ENCODE data around the gene HSPA13.
"Not testable (repeated sequence)": the region's sequence is repeated elsewhere in the genome, so short reads cannot be mapped to it uniquely, and the experiment has no call there.

HSPA13 gene, protein sequence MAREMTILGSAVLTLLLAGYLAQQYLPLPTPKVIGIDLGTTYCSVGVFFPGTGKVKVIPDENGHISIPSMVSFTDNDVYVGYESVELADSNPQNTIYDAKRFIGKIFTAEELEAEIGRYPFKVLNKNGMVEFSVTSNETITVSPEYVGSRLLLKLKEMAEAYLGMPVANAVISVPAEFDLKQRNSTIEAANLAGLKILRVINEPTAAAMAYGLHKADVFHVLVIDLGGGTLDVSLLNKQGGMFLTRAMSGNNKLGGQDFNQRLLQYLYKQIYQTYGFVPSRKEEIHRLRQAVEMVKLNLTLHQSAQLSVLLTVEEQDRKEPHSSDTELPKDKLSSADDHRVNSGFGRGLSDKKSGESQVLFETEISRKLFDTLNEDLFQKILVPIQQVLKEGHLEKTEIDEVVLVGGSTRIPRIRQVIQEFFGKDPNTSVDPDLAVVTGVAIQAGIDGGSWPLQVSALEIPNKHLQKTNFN

DNA sequence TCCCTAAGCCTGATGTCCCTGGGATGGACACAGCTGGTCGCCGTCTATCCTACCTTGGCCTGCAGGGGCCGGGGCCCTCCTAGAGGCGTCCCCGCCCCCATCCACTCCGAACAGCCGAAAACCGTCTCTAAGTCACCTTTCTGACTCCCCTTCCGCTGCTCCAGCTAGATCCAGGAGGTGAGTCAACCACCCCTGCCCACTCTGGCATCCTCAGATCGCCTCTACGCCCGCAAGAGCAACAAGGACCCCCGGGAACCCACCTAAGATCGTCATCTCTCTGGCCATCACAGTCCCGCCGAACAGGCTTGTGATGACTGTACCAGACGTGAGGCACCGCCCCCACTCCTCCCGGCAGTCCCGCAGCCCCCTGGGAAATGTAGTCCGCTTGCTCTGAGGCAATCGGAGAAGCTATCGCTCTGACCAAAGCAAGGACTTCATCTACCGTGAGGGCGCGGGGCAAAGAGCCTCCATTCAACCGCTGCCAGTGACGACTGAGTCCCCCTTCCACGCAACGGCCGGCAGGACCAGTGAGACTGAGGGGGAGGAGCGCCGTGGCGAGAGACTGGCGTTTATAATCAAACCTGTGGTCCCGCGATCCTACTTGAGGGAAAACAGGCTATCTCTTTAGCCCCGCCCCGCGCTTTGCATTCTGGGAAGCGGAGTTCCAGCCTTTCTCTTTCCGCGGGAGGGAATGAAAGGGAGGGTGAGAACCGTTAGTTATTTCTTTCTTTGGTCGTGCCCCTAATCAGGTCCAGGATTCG, at the start of gene HSPA13:
HSPA13 (minus strand) TSS at position 312 of the 761 bp plus-strand sequence; CDS start at position 285, 27 bp downstream.
- peak; percentile 77 for DNase-seq

DNA sequence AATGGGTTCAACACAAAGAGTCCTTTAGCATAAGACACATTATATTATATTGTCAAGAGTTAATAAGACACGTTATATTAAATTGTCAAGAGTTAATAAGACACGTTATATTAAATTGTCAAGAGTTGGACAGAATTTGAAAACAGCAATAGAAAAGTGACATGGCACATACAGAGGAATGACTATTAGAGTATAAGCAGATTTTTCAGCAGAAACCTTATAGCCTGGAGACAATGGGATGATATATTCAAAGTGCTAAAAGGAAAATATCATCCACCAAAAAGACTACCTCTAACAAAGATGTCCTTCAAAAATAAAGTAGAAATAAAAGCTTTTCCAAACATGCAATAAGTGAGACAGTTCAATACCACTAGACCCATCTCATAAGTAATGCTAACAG, 36.0 kb upstream of the HSPA13 start:
- no peak for DNase-seq

DNA sequence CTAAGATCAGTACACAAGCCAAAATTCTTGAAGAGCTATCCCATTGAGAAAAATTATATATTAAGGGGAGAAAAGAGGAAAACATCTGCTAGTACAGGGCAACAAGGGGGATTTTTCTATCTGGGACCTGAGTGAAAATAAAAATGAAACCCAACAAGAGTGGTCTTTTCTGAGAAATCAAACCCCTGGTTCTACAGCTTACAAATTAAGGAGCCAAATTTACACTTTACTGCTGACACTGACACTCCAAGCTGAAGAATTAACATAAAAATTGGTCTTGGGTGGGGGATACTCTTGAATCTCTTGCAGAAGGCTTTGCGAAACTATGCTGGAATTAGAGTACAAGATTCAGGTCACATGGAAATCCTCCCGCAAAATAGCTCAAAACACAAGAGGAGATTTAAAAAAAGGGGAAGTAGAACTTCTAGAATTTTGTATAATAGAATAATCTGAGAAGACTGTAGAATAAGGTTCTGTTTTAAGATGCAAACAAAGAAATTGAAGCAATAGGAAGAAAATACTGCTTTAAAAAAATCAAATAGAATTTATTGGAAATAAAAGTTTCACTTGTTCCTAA, 32.1 kb upstream of the HSPA13 start:
- no peak for DNase-seq

DNA sequence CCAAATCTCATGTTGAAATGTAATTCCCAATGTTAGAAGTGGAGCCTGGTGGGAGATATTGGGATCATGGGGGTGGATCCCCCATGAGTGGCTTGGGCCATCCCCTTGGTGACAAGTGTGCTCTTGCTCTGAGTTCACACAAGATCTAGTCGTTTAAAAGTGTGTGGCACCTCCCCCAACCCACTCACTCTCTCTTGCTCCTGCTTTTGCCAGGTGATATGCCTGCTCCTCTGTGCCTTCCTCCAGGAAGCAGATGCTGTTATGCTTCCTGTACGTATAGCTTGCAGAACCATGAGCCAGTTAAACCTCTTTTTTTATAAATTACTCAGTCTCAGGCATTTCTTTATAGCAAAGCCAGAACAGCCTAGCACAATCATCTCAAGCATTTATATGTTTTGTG, 23.0 kb upstream of the HSPA13 start:
- no peak for DNase-seq

DNA sequence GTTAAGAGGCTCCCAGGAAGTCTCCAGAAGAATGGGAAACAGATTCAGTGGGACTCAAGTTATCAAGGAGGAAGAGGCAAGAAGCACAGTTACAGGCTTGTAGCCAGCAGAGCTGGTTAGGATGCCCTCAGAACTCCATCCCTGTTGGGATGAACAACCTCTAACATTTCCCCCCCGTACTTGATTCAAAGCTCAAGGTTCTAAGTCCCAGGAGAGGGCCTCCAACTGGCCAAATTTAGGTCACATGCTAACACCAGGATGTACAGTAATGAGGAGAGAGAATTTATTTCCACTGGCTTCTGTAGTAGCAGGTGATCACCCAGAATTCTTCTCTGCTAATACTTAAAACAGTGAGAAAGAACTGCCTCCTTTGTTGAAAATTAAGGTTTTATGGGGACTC, 22.3 kb upstream of the HSPA13 start:
- DNase-seq, result no peak

DNA sequence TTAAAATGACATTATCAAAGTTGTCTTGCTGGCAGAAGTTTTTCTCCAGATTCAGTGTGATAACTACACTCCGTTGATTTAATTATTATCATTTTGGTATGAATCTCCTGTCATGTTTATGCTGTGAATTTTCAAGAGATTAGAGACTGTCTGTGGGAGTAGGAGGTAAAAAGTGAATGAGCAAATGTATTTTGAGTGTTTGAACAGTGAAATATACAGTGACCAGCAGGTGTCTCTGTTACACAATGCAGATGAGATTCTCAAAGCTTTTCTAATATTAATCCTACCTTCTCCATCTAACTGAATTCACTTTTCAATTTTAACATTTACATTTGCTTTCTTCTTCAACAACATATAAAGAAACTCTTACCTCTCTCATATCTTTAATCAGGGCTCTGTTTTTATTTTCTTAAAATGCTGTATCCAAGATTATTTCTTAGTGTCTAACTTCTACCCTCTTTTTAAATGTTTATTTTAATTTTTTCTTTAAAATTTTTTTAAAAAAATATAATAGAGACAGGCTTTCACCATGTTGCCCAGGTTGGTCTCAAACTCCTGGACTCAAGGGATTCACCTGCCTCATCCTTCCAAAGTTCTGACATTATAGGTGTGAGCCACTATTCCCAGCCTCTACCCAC, 20.9 kb upstream of the HSPA13 start:
- no peak for DNase-seq

DNA sequence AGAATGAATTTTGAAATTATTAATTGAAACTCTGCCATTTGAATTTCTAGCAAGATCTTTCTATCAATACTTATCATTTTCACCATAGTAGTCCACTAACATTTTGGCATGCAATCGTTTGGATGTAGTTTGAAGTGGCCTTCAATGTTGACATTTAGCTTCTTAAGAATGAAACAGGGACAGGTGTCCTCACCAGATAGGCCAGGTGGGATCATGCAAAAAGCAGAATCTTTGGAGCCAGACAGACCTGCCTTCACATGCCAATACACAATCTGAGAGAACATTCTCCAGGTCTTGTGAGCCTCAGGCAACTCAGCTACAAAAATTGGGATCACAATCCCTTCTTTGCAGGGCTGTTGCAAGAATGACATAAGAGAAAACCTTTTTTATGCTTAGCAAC, 18.3 kb upstream of the HSPA13 start:
- DNase-seq, result no peak

DNA sequence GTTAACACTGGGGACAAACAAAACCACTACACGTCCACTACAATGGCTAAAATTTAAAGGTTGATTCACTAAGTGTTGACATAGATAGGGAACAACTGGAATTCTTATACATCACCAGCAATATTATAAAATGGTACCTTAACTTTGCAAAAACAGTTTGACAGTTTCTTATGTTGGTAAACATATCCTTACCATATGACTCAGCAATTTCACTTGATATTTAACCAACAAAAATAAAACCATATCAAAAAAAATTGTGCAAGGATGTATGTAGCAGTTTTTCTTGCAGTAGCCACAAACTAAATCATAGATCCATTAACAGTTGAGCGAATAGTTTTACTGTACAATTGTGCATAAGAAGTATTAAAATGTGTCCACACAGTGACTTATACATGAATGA, 5.3 kb upstream of the HSPA13 start:
- no peak for DNase-seq

DNA sequence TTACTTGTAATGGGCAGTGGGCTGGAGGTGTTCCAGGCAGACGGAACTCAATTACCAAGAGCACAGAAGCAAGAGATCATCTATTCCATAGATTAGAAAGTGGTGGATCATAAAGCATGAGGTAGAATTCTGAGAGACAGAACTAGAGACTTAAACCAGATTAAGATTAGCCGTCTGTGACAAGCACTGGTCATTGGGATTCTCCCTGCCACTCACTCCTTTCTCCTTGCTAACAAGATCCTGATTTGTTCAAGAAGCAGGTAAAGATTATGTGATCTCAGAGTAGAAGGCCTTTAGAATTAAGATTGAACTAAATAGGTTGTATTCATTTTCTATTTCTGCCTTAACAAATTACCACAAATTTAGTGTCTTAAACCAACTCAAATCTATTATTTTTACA, 1.5 kb upstream of the HSPA13 start:
- no peak for DNase-seq

DNA sequence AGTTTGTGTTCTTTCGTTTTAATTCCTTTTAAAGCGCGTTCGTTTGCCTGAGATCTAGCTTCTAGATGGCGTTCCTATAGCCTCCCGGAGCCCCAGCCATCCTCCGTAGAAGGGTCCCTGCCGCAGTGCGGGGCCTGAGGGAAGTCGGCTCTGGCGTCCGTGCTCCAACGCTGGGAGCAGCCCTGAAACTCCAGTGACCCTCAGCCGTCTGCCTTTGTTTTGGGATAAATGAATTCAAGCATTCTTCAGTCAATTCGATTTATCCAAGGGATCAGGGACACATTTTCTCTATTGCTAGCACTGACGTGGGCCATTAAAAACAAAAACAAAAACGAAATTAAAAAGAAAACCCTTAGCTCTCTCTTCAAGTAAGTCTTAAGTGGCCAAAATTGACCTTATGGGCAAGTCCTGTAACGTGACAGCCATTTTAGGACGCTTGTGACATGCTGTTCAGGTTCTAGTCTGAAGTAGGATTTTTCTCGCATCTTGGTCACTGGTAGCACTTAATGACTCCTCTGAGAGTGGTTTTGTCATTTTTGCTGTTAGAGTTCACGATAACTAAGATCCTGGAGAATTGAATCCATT, 742 bp upstream of the HSPA13 start:
- DNase-seq, result no peak

DNA sequence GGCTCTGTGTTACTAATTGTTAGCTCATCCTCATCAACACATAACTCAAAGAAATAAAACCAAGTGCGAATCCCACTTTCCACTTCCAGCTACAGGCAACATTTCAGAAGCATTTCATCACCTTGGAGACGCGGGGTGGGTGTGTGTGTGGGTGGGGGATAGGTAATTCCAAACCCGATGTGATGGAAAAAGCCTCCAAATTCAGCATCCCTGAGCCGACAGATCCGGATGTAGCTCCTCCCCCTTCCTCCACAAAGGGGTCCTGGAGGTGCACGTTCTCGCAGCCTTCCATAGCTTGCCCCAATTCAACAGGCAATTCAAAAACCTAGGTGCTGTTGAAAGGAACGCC, 486 bp downstream of the HSPA13 start:
- DNase-seq, result no peak

DNA sequence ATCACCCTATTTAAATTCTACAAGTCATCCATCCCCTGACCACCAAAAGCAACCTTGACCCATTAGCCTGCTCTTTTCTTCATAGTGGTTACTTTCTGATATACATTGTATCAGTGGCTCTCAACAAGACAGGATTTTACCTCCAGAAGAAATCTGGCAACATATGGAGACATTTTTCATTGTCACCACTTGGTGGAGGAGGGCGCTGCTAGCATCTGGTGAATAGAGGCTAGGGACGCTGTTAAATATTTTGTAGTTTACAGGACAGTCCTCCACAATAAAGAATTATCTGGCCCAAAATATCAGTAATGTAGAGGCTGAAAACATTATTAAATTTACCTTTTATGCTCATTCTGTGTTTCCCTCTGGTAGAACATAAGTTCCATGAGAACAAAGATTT, 6.1 kb downstream of the HSPA13 start:
- peak; percentile 26 for DNase-seq

DNA sequence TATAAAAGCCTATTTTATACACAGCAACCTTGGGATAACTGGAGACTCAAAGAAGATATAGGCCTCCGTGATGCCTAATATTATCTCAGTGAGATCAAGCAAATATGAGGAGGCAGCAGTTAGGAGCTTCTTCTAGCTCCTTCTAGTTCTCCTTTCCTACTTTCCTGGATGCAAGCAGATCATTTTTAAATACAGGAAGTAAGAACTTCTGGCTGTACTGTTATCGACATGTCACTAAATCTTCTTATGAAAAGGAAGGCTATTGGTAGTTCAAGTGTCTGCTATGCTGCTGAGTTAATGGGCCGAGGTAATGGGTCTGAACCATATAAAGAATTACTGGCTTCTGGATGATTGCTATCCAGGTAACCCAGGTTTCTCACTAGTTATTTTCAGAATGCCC, 15.9 kb downstream of the HSPA13 start:
- no peak for DNase-seq

DNA sequence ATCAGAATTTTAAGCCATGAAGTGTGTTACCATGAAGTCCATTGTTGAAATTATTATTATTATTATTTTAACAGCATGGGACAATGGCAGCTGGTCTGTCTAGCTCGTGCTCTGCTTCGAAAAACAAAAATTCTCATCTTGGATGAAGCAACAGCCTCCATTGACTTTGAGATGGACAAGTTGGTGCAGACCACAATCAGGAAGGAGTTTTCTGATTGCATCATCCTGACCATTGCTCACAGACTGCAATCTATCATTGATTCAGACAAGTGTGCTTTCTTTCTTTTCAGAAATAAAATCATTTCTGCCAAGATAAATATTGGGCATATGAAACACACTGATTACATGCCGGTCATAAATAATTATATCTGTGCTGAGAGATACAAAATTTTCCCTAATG, 21.0 kb downstream of the HSPA13 start:
- no peak for DNase-seq

DNA sequence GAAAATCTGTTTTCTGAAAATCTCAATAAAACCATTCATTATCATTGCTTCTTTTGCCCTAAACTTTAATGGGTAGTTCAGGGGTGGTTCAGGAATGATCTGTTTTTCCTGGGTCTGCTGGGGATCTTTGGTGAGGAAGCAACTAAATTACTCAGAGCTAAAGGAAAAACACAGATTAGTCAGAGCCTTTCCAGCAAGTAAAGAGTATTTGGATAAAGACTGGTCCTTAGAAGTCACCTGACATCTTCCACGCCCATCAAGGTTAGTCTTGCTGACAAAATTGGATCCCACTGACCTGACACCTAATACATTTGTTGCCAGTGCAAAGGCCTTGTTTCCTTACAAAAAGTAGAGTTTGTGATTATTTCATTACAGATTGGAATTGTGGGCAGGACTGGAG, 24.2 kb downstream of the HSPA13 start:
- DNase-seq, result no peak

DNA sequence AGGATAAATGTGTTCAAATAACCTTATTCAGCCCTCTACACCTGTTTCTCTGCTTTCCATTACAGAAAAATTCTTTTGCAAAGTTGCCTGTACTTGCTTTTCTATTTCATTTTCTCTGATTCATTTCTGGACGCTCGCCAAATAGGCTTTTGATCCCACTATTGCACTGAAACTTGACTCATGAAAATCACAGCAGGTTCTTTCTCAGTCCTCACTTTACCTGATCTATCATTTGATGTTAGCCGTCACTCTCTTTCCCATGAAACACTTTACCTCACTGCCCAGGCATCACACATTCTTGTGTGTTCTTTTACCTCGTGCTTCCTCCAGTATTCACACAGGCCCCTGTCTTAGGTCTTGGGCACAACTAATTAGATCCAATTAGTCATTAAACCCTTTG, 26.2 kb downstream of the HSPA13 start:
- DNase-seq, result no peak

DNA sequence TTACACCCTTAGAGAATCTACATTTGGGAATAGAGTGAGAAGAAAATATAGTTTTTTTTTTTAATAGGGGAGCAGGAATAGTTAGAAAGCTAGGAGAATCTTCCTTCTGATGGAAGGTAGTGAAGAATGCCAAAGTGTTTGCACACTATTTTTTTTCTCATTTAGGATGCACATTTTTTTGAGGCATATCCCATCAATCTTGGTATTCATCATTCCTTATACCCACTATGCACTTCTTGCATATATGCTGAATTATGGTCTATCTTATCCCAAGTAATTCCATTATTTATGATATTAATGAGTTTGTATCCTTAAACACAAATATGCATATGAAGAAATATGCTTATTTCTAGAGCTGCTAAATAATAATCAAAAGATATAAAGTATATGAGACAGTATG, 28.4 kb downstream of the HSPA13 start:
- DNase-seq, result no peak

DNA sequence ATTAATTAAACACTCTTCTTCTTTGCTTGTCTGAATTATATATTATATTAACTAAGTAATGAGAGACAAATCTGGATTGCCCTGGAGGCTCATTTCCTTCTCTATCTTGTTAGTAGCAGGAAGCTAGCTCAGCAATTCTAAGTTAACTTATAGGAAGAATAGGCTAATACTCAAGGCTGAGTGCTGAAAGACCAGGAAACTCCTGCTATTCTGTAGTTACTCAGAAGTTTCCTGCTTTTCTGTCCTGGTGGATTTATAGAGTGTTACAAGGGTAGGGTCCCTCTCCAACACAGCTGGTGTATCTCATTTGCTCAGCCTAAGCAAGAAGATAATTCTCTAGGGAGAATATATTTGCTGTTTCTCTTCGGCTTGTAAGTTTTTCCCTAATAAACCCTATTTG, 29.2 kb downstream of the HSPA13 start:
- no peak for DNase-seq

DNA sequence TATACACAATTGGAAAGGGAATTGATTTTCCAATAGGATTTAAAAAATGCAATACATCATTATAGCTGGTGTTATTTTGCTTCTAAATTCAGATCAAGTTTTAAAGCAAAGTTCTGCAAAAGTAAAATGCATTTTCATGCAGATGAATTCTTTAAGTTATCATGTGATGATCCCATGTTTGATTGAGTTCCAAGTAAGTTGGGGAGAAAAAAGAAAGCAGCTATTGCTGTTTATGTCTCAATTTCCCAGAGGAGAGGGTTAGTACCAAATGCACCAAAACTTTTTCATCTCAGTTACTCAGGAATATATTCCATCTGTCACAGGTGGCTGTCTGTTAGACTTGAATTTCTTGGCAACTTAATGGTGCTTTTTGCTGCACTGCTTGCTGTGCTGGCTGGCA, 29.7 kb downstream of the HSPA13 start:
- DNase-seq, result no peak

DNA sequence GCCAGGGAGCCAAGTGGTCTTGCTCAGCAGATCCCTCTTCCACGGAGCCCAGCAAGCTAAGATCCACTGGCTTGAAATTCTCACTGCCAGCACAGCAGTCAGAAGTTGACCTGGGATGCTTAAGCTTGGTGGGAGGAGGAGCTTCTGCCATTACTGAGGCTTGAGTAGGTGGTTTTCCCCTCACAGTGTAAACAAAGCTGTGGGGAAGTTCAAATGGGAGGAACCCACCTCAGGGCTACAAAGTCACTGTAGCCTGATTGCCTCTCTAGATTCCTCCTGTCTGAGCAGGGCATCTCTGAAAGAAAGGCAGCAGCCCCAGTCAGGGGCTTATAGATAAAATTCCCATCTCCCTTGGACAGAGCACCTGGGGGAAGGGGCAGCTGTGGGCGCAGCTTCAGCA, 55.6 kb downstream of the HSPA13 start:
- not testable (repeated sequence) for DNase-seq

DNA sequence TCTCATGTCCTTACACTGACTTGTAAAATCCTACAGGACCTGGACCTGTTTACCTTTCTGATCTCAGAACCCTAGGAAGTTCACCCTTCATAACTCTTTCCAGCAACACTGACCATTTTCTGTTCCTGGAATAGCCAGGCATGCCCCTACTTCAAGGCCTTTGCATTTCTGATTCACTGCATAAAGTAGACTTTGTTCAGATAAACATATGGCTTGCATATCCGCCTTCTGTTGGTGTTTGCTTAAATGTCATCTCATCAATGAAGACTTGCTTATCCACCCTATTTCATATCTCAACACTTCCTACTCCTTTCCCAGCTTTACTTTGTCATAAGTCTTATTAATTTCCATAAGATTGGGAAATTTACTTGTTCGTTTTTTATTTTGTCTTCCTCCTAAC, 57.4 kb downstream of the HSPA13 start:
- DNase-seq, result no peak

Measured in 8988T (cell line).